Ectodermal cell (in vitro differentiated cells): ENCODE data around the gene STARD7.

Source experiments
- H3K27ac ChIP-seq: 2 replicates; pipeline ENCODE4 v1.7.0; 2013; ENCODE audit warnings: mild to moderate bottlenecking, low read depth, low read length; ENCODE audit not compliant: insufficient read depth, poor library complexity, severe bottlenecking
- H3K27me3 ChIP-seq: 2 replicates; pipeline ENCODE4 v1.7.0; 2013; ENCODE audit warnings: mild to moderate bottlenecking, low read length; ENCODE audit not compliant: insufficient read depth, control insufficient read depth, poor library complexity, severe bottlenecking
- H3K36me3 ChIP-seq: one replicate; pipeline ENCODE4 v1.7.0; 2013; ENCODE audit warnings: low read length; ENCODE audit not compliant: control insufficient read depth, insufficient read depth
- H3K4me1 ChIP-seq: one replicate; pipeline ENCODE4 v1.7.0; 2013; ENCODE audit warnings: low read length; ENCODE audit not compliant: control insufficient read depth, insufficient read depth
- H3K4me3 ChIP-seq: 2 replicates; pipeline ENCODE4 v1.7.0; 2013; ENCODE audit warnings: low read depth, low read length, control low read depth; ENCODE audit not compliant: insufficient read depth
- H3K9me3 ChIP-seq: 2 replicates; pipeline ENCODE4 v1.7.0; 2013; ENCODE audit warnings: mild to moderate bottlenecking, low read length, moderate library complexity; ENCODE audit not compliant: control insufficient read depth
- WGBS, 2 experiments: methylation state at CpG; one replicate each; pipeline ENCODE4 v1.1.7; 2013; ENCODE audit warnings: missing lambda C conversion rate in 2 of 2; 5-methylcytosine and 5-hydroxymethylcytosine counted together

STARD7 gene

DNA sequence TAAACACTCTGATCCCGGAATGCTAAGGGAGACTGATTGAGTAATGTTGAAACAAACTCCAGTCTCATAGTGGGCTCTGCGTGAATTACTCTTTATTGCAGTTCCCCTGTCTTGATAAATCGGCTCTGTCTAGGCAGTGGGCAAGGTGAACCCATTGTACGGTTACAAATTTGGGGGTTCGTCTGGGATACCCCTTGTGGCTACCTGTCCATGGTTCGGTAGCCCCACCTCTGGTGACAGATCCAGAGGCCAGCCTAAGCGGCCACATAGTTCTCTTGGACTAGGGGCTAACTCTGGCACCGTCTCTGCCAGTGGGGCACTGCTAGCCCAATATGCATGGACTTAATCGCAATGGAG lies 1.1 kb upstream of the STARD7 start:
- Histone ChIP-seq H3K9me3 (no peaks in the 10 kb centered on the region), H3K27ac (no peak overlapping the region), H3K4me1 (peaks cover 14% of the 10 kb centered on the region), H3K27me3 (no peaks in the 10 kb centered on the region), H3K36me3 (no peaks in the 10 kb centered on the region), H3K4me3 (peak overlapping the region; percentile 97)
- 95% methylated on average over 9 of the region's 9 CpGs for WGBS, 2 experiments

DNA sequence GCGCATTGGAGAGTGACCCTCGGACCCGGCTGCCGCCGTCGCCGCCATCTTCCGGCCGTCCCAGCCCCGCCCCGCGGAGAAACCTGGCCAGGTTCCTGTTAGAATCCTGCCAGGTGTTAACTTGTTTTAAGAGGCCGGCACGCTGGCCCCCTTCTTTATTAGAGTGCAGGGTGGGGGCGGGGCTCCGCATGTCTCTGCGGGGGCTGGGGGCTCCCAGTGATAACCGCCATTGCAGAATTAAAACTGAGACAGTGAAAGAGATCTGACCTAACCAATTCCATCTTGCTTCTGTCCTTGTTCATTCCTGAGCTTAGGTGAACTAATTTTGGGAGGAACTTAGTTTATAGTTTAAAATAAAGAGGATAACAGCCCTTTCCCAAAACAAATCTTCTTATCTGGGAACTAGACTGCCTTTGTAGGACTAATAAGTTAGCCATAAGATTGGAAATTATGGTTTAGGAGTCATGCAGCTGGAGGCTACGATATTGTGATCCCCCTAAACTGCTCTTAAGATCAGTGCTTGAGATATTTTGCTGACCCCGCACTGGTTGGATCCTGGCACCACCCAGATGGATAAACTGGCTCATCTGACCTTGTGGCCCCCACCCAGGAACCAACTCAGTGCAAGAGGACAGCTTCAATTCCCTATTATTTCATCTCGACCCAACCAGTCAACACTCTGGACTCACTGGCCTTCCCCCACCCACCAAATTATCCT lies 543 bp upstream of the STARD7 start:
- H3K36me3 ChIP-seq, result no peaks in the 10 kb centered on the region
- peaks cover 14% of the 10 kb centered on the region for H3K4me1 ChIP-seq
- H3K27ac ChIP-seq, result peak overlapping the region; percentile 63
- H3K27me3 ChIP-seq, result no peaks in the 10 kb centered on the region
- H3K4me3 ChIP-seq, result peak overlapping the region; percentile 97
- 12% methylated on average over 21 of the region's 21 CpGs for WGBS, 2 experiments
- no peaks in the 10 kb centered on the region for H3K9me3 ChIP-seq

DNA sequence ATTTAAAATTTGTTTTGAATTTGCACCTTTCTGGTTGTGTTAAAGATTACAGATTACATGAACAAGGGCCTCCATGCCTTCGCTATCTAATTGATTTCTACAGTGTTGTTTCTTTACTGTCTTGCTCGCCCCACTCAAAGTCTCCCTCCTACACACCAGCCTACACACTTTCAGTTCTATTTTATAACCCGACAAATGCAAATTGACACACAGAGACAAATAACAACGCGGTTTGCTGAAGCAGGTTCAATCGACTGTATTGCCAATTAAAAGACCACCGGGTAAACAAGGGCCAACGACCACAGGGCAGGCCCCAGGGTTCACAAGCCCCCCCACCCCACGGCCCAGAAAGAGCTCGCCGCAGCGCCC lies 869 bp downstream of the STARD7 start:
- H3K27ac ChIP-seq, result peak overlapping the region; percentile 92
- H3K4me3 ChIP-seq, result peak overlapping the region; percentile 97
- no peaks in the 10 kb centered on the region for H3K9me3 ChIP-seq
- no peaks in the 10 kb centered on the region for H3K36me3 ChIP-seq
- H3K4me1 ChIP-seq, result peaks cover 14% of the 10 kb centered on the region
- 0% methylated on average over 12 of the region's 12 CpGs for WGBS, 2 experiments
- H3K27me3 ChIP-seq, result no peaks in the 10 kb centered on the region

DNA sequence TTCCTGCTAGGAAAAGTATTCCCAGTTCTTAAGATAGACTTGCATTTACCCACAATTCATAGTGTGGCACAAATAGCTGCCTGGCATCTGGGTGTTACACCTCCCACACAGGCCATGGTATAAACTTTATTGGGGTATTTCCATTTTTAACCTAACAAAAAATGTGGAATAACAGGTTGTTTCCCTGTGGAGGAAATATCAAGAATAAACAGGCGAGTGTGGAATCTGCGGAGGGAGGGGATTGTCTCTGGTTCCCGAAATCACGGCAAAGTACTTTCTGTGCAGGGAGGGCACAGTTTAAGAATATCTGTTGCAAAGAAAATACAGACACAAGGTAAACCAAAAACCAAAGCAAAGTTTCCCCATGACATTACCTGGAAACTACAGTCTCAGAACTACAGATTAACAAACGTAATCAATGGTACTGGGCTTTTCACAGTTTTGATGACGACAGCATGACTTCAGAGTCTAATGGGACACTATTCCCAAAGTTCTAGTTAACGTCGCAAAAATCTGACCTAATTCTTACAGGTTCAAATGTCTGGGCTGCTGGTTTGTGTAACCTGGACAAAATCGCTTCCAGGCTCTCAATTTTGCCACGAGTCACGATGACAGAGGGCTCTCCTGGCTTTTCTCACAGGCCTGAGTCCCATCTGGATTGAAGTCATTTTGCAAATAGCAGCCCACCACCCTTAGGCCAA lies 1.4 kb downstream of the STARD7 start:
- Histone ChIP-seq H3K4me1 (peaks cover 14% of the 10 kb centered on the region), H3K27me3 (no peaks in the 10 kb centered on the region), H3K9me3 (no peaks in the 10 kb centered on the region), H3K36me3 (no peaks in the 10 kb centered on the region), H3K4me3 (peak overlapping the region; percentile 97), H3K27ac (no peak overlapping the region)
- WGBS, 2 experiments, result 41 to 42% methylated on average over 11 of the region's 11 CpGs

DNA sequence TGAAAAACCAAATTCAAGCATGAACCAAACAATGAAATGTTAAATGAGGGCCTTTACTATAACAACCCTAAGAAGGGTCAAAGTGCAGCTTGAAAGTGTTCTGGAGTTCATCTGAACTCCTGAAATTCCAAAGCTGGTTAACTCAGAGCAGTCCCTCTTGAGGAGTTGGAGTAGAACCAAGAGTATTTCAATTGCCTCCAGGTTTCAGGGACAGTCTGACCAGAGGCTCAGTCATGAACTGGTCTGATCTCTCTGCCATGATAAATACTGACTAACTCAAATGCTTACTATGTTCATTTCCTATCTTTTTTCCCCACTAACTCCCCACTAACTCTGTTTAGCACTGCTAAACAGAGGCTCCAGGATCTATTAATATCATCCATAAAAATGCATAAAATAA lies 2.7 kb downstream of the STARD7 start:
- H3K36me3 ChIP-seq, result no peaks in the 10 kb centered on the region
- no peaks in the 10 kb centered on the region for H3K27me3 ChIP-seq
- H3K4me3 ChIP-seq, result no peak overlapping the region
- H3K9me3 ChIP-seq, result no peaks in the 10 kb centered on the region
- peaks cover 14% of the 10 kb centered on the region for H3K4me1 ChIP-seq
- H3K27ac ChIP-seq, result no peak overlapping the region

DNA sequence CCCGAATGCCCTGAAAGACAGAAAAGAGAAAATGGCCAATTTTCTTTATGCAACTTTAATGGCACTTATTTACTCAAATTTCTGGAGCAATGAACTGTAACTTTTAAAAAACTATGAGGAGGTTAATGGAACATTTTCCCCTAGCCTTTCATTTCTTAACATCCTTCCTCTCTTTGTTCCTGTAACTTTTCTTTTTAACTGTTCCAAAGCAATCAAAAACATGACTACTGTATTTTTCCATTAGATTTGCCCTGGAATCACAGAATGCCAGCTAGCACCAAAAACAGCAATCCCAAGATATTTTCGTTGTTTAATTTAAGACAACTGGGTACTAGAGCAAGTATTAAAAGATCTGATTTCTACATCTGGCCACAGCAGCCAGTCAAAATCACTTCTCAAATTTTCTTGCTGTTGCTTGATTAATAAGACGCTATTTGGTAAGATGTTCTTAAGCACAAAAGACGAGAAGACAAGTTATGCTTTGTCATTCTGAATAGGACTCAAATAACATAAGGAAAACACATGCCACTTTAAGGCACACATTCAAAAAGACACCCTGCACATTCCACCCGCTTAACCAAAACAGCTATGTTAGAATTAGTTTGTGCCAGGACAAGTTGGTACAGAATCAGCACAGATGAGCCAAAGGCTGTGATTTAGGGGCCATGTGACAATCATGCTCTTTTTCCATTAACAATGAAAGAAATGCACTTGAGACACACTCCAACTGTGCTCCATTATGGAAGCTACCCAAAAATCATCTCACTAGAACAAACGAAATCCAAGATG lies 3.6 kb downstream of the STARD7 start:
- Histone ChIP-seq H3K27me3 (no peaks in the 10 kb centered on the region), H3K4me3 (no peak overlapping the region), H3K27ac (no peak overlapping the region), H3K9me3 (no peaks in the 10 kb centered on the region), H3K4me1 (peaks cover 12% of the 10 kb centered on the region), H3K36me3 (no peaks in the 10 kb centered on the region)
- whole genome bisulfite sequencing, 2 experiments, result 89 to 90% methylated on average over 6 of the region's 6 CpGs

DNA sequence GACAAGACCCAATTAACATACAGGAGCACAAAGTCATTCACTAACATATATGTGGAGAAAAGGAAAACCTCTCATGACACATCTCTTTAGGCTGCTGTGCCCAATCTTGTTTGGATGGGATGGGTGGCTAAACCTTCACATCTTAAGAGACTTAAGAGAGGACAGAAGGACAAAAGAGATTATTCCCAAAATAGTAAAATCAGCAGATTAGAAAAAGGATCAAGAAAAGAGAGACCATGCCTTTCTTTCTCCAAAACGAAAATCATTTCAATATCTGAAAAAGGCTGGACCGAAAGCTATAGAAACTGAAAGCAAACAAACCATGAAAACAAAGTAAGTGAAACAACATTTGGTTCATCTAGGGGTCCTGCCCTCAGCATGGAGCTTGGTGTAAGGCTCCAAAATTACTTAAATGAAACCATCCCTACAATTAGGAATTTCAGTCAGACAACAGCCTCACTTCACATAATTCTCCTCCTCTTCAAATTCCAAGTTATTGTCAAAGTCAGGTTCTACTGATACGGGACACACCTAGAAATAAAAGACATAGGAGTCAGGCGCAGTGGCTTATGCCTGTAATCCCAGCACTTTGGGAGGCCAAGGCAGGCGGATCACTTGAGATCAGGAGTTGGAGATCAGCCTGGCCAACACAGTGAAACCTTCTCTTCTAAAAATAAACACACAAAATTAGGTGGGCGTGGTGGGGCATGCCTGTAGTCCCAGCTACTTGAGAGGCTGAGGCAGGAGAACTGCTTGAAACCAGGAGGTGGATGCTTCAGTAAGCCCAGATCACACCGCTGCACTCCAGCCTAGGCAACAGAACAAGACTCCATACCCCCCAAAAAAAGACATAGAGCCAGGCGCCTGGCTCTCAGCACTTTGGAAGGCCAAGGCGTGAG lies 5.2 kb downstream of the STARD7 start:
- WGBS, 2 experiments, result 91 to 92% methylated on average over 9 of the region's 9 CpGs
- H3K4me1 ChIP-seq, result peaks cover 5% of the 10 kb centered on the region
- H3K9me3 ChIP-seq, result no peaks in the 10 kb centered on the region
- H3K27me3 ChIP-seq, result no peaks in the 10 kb centered on the region
- H3K36me3 ChIP-seq, result no peaks in the 10 kb centered on the region
- no peak overlapping the region for H3K27ac ChIP-seq
- no peak overlapping the region for H3K4me3 ChIP-seq

DNA sequence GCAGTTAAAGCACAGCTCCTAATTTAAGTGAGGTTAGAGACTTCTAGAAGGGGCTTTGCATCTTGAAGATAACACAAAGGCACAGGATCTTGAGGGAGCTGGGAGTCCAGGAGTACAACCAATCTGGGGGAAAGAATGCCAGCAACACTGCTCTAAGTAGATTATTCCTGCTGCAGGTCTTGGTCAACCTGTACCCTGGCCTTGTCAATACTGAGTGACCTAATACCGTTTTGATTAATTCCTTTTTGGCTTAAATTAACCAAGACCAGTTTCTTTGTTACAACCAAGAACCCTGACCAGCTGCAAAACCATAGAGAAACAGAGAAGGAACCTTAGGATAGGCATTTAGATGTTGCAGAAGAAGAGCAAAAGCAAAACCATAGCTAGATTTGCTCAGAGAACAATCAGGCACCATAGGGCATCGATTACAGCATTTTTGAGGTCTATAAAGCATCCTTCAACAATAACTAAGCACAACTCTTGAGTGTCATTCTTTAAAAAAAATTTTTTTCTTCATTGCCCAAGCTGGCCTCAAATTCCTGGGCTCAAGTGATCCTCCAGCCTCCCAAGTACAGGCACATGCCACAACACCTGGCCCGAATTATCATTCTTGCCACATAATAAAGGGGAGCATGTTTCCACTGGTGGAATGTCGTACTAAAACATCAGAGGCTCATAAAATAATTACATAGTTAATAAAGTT lies 6.3 kb downstream of the STARD7 start:
- H3K36me3 ChIP-seq, result no peaks in the 10 kb centered on the region
- WGBS, 2 experiments, result 91 to 94% methylated on average over 3 to 4 of the region's 4 CpGs

DNA sequence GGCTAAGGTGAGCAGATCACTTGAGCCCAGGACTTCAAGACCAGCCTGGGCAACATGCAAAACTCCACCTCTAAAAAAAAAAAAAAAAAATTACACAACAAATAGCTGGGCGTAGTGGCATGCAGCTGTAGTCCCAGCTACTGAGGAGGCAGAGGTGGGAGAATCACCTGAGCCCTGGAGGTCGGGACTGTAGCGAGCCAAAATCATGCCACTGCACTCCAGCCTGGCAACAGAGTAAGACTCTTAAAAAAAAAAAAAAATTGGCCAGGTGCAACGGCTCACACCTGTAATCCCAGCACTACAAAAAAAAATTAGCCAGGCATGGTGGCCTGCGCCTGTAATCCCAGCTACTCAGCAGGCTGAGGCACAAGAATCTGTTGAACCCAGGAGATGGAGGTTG lies 7.3 kb downstream of the STARD7 start:
- 89 to 91% methylated on average over 5 of the region's 5 CpGs for WGBS, 2 experiments
- Histone ChIP-seq H3K9me3 (no peaks in the 10 kb centered on the region), H3K27me3 (no peaks in the 10 kb centered on the region), H3K36me3 (no peaks in the 10 kb centered on the region), H3K4me1 (no peaks in the 10 kb centered on the region), H3K27ac (no peak overlapping the region), H3K4me3 (no peak overlapping the region)

More for the DNA sequence above, 6.3 kb downstream of the STARD7 start:
- Histone ChIP-seq H3K27me3 (no peaks in the 10 kb centered on the region), H3K4me3 (no peak overlapping the region), H3K27ac (no peak overlapping the region), H3K9me3 (no peaks in the 10 kb centered on the region), H3K4me1 (peaks cover 4% of the 10 kb centered on the region)
